OCI-LY7 (cell line): Measurements from ENCODE around the gene CDH19.

Experiments
- EZH2phosphoT487 ChIP-seq: fragments of 200-600 bp; sonication (generic); IDR thresholded peaks from 2 replicates; pipeline ENCODE4 v1.6.1; 2018; ENCODE audit warnings: low read depth, borderline replicate concordance, mild to moderate bottlenecking, mixed run types, antibody characterized with exemption, low read length, moderate library complexity, mixed read lengths
- TF ChIP-seq, protein P1 (sequence below): fragments of 200-600 bp; sonication (generic); conservative IDR thresholded peaks from 2 replicates; pipeline ENCODE4 v1.5.1; 2014; ENCODE audit warnings: mild to moderate bottlenecking, antibody characterized with exemption, low read length, moderate library complexity, mixed read lengths

DNA sequence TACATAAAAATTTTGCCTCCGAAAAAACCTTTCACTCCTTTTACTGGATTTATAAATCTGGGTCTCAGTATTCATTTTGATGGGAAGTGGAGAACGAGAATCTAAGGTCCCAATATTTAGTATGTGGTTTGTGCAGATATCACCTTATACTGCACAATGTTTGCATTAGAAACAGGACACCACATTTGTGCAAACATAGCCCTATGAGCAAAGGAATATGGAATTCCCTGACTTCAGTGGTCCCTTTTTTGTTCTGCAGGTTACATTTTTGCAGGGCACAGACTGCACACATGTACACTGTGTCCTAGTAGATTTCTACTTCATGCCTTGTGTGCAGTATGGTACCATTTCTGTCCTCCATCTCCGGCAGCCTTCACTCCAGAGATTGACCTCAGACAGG, 130.0 kb downstream of the CDH19 start:
- TF ChIP-seq, protein P1, sequence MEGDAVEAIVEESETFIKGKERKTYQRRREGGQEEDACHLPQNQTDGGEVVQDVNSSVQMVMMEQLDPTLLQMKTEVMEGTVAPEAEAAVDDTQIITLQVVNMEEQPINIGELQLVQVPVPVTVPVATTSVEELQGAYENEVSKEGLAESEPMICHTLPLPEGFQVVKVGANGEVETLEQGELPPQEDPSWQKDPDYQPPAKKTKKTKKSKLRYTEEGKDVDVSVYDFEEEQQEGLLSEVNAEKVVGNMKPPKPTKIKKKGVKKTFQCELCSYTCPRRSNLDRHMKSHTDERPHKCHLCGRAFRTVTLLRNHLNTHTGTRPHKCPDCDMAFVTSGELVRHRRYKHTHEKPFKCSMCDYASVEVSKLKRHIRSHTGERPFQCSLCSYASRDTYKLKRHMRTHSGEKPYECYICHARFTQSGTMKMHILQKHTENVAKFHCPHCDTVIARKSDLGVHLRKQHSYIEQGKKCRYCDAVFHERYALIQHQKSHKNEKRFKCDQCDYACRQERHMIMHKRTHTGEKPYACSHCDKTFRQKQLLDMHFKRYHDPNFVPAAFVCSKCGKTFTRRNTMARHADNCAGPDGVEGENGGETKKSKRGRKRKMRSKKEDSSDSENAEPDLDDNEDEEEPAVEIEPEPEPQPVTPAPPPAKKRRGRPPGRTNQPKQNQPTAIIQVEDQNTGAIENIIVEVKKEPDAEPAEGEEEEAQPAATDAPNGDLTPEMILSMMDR, result no peak
- TF ChIP-seq EZH2phosphoT487, result no peak
